GM19099 (cell line): ENCODE data around the gene CCDC174.

Source experiments
- POLR2A ChIP-seq: IDR thresholded peaks from 3 replicates; pipeline ENCODE4 v1.6.1; 2011; ENCODE audit warnings: low read depth; ENCODE audit not compliant: insufficient read length; ENCODE audit errors: extremely low read depth

The CCDC174 gene

GRCh38 chr3:14640157-14640562, 11.4 kb upstream of the CCDC174 start:
- TF ChIP-seq POLR2A = no peak

- TF ChIP-seq POLR2A = no peak
These were observed 10.8 kb upstream of the CCDC174 start for GRCh38 chr3:14640734-14641133.

- TF ChIP-seq POLR2A = no peak
These were observed 10.2 kb upstream of the CCDC174 start for GRCh38 chr3:14641346-14641745.

- no peak for TF ChIP-seq POLR2A
These were observed 6.1 kb upstream of the CCDC174 start for GRCh38 chr3:14645453-14645852.

- TF ChIP-seq POLR2A = no peak
These were observed 5.4 kb upstream of the CCDC174 start for GRCh38 chr3:14646131-14646573.

- no peak for TF ChIP-seq POLR2A
These were observed 4.8 kb upstream of the CCDC174 start for GRCh38 chr3:14646589-14647413.

GRCh38 chr3:14647976-14648955, 3.3 kb upstream of the CCDC174 start:
- TF ChIP-seq POLR2A = no peak

- TF ChIP-seq POLR2A = no peak
These were observed 2.1 kb upstream of the CCDC174 start for GRCh38 chr3:14649466-14649865.

GRCh38 chr3:14650193-14650592, 1.4 kb upstream of the CCDC174 start:
- TF ChIP-seq POLR2A = no peak

GRCh38 chr3:14657579-14657978, 6.0 kb downstream of the CCDC174 start:
- no peak for TF ChIP-seq POLR2A

GRCh38 chr3:14658978-14659377, 7.4 kb downstream of the CCDC174 start:
- no peak for TF ChIP-seq POLR2A

GRCh38 chr3:14660942-14661341, 9.4 kb downstream of the CCDC174 start:
- no peak for TF ChIP-seq POLR2A

GRCh38 chr3:14663396-14664135, 12.0 kb downstream of the CCDC174 start:
- TF ChIP-seq POLR2A = no peak

GRCh38 chr3:14664170-14664569, 12.6 kb downstream of the CCDC174 start:
- TF ChIP-seq POLR2A = no peak

- no peak for TF ChIP-seq POLR2A
These were observed 21.0 kb downstream of the CCDC174 start for GRCh38 chr3:14672588-14672987.
